Measurements from ENCODE around the gene MPP1.

DNA sequence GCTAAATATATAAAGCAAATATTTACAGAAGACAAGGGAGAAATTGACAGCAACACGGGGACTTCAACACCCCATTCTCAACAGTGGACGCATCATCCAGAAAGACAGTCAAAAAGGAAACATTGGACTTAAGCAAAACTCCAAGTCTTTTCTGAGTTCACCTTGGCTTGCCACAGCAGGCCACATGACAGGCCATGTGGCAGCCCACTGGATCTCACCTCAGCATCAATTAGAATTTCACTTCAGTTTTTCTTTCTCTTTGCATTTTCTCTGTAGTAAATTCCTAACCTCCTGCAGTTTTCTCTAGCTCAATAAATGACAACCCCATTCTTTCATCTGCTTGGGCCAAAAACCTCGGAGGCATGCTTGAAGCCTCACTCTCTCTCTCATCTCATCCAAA is 16.7 kb upstream of the MPP1 start:
- TF ChIP-seq, protein P1, sequence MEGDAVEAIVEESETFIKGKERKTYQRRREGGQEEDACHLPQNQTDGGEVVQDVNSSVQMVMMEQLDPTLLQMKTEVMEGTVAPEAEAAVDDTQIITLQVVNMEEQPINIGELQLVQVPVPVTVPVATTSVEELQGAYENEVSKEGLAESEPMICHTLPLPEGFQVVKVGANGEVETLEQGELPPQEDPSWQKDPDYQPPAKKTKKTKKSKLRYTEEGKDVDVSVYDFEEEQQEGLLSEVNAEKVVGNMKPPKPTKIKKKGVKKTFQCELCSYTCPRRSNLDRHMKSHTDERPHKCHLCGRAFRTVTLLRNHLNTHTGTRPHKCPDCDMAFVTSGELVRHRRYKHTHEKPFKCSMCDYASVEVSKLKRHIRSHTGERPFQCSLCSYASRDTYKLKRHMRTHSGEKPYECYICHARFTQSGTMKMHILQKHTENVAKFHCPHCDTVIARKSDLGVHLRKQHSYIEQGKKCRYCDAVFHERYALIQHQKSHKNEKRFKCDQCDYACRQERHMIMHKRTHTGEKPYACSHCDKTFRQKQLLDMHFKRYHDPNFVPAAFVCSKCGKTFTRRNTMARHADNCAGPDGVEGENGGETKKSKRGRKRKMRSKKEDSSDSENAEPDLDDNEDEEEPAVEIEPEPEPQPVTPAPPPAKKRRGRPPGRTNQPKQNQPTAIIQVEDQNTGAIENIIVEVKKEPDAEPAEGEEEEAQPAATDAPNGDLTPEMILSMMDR (IDR thresholded peaks at IDR 0.05; ENCODE audit: low read depth, low read length): no peak
- no peak for TF ChIP-seq EZH2phosphoT487 (IDR thresholded peaks at IDR 0.05; ENCODE audit: low read depth)
